ENCODE data around the gene KCNQ2.

The KCNQ2 gene

DNA sequence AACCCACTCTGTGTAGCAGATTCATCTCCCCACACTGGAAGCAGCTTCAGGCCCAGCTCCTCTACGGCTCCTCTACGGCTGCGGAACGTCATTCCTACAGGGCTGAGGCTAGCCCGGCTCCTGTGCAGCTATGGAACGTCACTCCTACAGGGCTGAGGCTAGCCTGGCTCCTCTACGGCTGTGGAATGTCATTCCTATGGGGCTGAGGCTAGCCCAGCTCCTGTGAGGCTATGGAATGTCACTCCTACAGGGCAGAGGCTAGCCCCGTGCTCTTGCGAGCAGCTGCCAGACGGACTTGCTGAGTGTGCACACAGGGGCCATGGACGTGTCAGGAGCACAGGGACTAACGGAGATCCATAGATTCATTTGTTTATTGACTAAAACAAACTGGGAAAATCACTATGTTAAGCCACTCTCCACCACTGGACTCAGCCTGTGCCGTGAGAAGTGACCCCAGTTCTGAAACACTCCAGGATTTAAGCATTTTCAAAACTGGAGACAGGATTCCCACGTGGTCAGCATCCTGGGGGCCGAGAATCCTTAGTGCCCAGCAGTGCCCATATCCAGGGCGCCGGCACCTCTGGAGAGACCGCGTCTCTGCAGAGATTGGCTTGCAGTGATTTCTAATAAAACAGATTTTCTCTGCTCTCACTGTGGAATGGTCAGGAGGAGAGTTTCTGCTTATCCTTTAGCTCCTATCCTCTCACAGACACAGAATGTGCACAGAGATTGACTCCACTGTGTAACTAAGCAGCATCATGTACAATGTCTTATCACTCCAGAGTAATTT, 5.0 kb downstream of the KCNQ2 start:
- no peak overlapping the region for H3K4me3 ChIP-seq (replicated peaks; ENCODE audit: insufficient read depth, low read length)
- no peak for TF ChIP-seq REST (IDR thresholded peaks at IDR 0.05; ENCODE audit: insufficient replicate concordance, low read depth)
- TF ChIP-seq GABPA (IDR thresholded peaks at IDR 0.05; ENCODE audit: low read depth) = no peak
- TF ChIP-seq CTCF (IDR thresholded peaks at IDR 0.05; ENCODE audit: insufficient read depth, low read length) = no peak
- TF ChIP-seq POLR2AphosphoS5 (IDR thresholded peaks at IDR 0.05; ENCODE audit: low read depth) = no peak
- no peak for TF ChIP-seq SPI1 (IDR thresholded peaks at IDR 0.05; ENCODE audit: borderline replicate concordance, low read depth)
- H3K27ac ChIP-seq (replicated peaks) = no peak overlapping the region
- peaks cover 30% of the 10 kb centered on the region for H3K27me3 ChIP-seq (ENCODE audit: insufficient read depth, poor library complexity, severe bottlenecking)
- DNase-seq (ENCODE audit: low read depth in 1 of 2, low spot score in 1 of 2) = no peak

- Histone ChIP-seq H3K27me3 (ENCODE audit: insufficient read depth, poor library complexity, severe bottlenecking) (peaks cover 28% of the 10 kb centered on the region), H3K4me3 (replicated peaks; ENCODE audit: insufficient read depth, low read length) (no peak overlapping the region), H3K27ac (replicated peaks) (no peak overlapping the region)
- no peak for DNase-seq (ENCODE audit: low read depth in 1 of 2, low spot score in 1 of 2)
- TF ChIP-seq GABPA (IDR thresholded peaks at IDR 0.05; ENCODE audit: low read depth) = no peak
- TF ChIP-seq POLR2AphosphoS5 (IDR thresholded peaks at IDR 0.05; ENCODE audit: low read depth) = no peak
- no peak for TF ChIP-seq CTCF (IDR thresholded peaks at IDR 0.05; ENCODE audit: insufficient read depth, low read length)
- no peak for TF ChIP-seq REST (IDR thresholded peaks at IDR 0.05; ENCODE audit: insufficient replicate concordance, low read depth)
- TF ChIP-seq SPI1 (IDR thresholded peaks at IDR 0.05; ENCODE audit: borderline replicate concordance, low read depth) = no peak
These were observed 5.6 kb downstream of the KCNQ2 start for GRCh38 chr20:63466861-63467260.

GRCh38 chr20:63466250-63466825, 6.1 kb downstream of the KCNQ2 start:
- peaks cover 24% of the 10 kb centered on the region for H3K27me3 ChIP-seq (ENCODE audit: insufficient read depth, poor library complexity, severe bottlenecking)
- TF ChIP-seq GABPA (IDR thresholded peaks at IDR 0.05; ENCODE audit: low read depth) (no peak), REST (IDR thresholded peaks at IDR 0.05; ENCODE audit: insufficient replicate concordance, low read depth) (no peak), SPI1 (IDR thresholded peaks at IDR 0.05; ENCODE audit: borderline replicate concordance, low read depth) (no peak), POLR2AphosphoS5 (IDR thresholded peaks at IDR 0.05; ENCODE audit: low read depth) (no peak), CTCF (IDR thresholded peaks at IDR 0.05; ENCODE audit: insufficient read depth, low read length) (no peak)
- H3K27ac ChIP-seq (replicated peaks) = no peak overlapping the region
- no peak overlapping the region for H3K4me3 ChIP-seq (replicated peaks; ENCODE audit: insufficient read depth, low read length)
- DNase-seq (ENCODE audit: low read depth in 1 of 2, low spot score in 1 of 2) = no peak

Data from HL-60 (cell line).